Astrocyte (in vitro differentiated cells and primary cell): ENCODE results near the gene NPR1. TPM values are rescaled to one million over a fixed set of nuclear protein-coding genes. Genes with fewer than 3 reads are reported as not detected.

ENCODE experiments used
- DNase-seq: peaks from one replicate; pipeline ENCODE4 v3.0.0-alpha.2; 2010; ENCODE audit warnings: low read depth
- FAIRE-seq: peaks from 2 replicates; lab custom pipeline; 2011; peaks lifted over from hg19 to GRCh38; lab: Jason Lieb, UNC
- H2AFZ ChIP-seq: 2 replicates; pipeline ENCODE4 v1.6.0; 2012; ENCODE audit warnings: low read depth, low read length, inconsistent platforms
- H3K27ac ChIP-seq: 2 replicates; pipeline ENCODE4 v1.5.1; 2011; ENCODE audit warnings: low read depth, low read length, inconsistent platforms
- H3K27me3 ChIP-seq: 2 replicates; pipeline ENCODE4 v1.6.0; 2011; ENCODE audit warnings: low read length, inconsistent platforms; ENCODE audit not compliant: insufficient read depth
- H3K36me3 ChIP-seq: 2 replicates; pipeline ENCODE4 v1.5.1; 2011; ENCODE audit warnings: low read length, inconsistent platforms; ENCODE audit not compliant: insufficient read depth
- H3K4me1 ChIP-seq: 2 replicates; pipeline ENCODE4 v1.5.1; 2011; ENCODE audit warnings: low read length, inconsistent platforms; ENCODE audit not compliant: insufficient read depth
- H3K4me2 ChIP-seq: 2 replicates; pipeline ENCODE4 v1.6.0; 2012; ENCODE audit warnings: low read length, inconsistent platforms
- H3K4me3 ChIP-seq: 2 replicates; pipeline ENCODE4 v1.5.1; 2011; ENCODE audit warnings: low read depth, mild to moderate bottlenecking, low read length, inconsistent platforms; ENCODE audit not compliant: insufficient read depth
- H3K79me2 ChIP-seq: 2 replicates; pipeline ENCODE4 v1.6.0; 2012; ENCODE audit warnings: mild to moderate bottlenecking, low read length, inconsistent platforms; ENCODE audit not compliant: insufficient read depth
- H3K9ac ChIP-seq: 2 replicates; pipeline ENCODE4 v1.6.0; 2012; ENCODE audit warnings: mild to moderate bottlenecking, low read length, inconsistent platforms
- H3K9me3 ChIP-seq: 2 replicates; pipeline ENCODE4 v1.5.1; 2012; ENCODE audit warnings: low read depth, mild to moderate bottlenecking, low read length, inconsistent platforms; ENCODE audit not compliant: insufficient read depth
- H4K20me1 ChIP-seq: 2 replicates; pipeline ENCODE4 v1.6.0; 2012; ENCODE audit warnings: low read length, inconsistent platforms; ENCODE audit not compliant: insufficient read depth
- H3K27ac Mint-ChIP-seq: one replicate; pipeline ENCODE4 v1.8.0; 2021; ENCODE audit warnings: mild to moderate bottlenecking, mixed read lengths; ENCODE audit not compliant: unreplicated experiment
- H3K27me3 Mint-ChIP-seq: one replicate; pipeline ENCODE4 v1.8.0; 2021; ENCODE audit warnings: low read depth, mixed read lengths; ENCODE audit not compliant: unreplicated experiment
- H3K36me3 Mint-ChIP-seq: one replicate; pipeline ENCODE4 v1.8.0; 2021; ENCODE audit warnings: low read depth, mixed read lengths; ENCODE audit not compliant: unreplicated experiment
- H3K4me1 Mint-ChIP-seq: one replicate; pipeline ENCODE4 v1.8.0; 2021; ENCODE audit warnings: low read depth, mixed read lengths; ENCODE audit not compliant: unreplicated experiment
- H3K4me3 Mint-ChIP-seq: one replicate; pipeline ENCODE4 v1.8.0; 2021; ENCODE audit warnings: mild to moderate bottlenecking, moderate library complexity, mixed read lengths; ENCODE audit not compliant: unreplicated experiment
- H3K9me3 Mint-ChIP-seq: one replicate; pipeline ENCODE4 v1.8.0; 2021; ENCODE audit warnings: mild to moderate bottlenecking, mixed read lengths; ENCODE audit not compliant: unreplicated experiment
- CTCF ChIP-seq: IDR thresholded peaks from 2 replicates; pipeline ENCODE4 v1.5.1; 2011; ENCODE audit warnings: low read depth, mild to moderate bottlenecking, inconsistent platforms, low read length, moderate library complexity; ENCODE audit not compliant: insufficient read depth
- EZH2 ChIP-seq: IDR thresholded peaks from 2 replicates; pipeline ENCODE4 v1.6.1; 2012; ENCODE audit warnings: mild to moderate bottlenecking, low read length, inconsistent platforms; ENCODE audit not compliant: insufficient read depth
- total RNA-seq: library from RNA; stranded (reverse); gene quantifications from 2 replicates; pipeline ENCODE4 v1.2.1, GENCODE V29; 2021

Gene NPR1
- total RNA-seq, 1 donor from 2014 or later, result 0.11 TPM

GRCh38 chr1:153693466-153693865 is 15.0 kb downstream of the NPR1 start:
- peaks cover 5% of the 10 kb centered on the region for H3K4me1 ChIP-seq
- no peak overlapping the region for H3K4me3 ChIP-seq
- H2AFZ ChIP-seq, result no peak overlapping the region
- H4K20me1 ChIP-seq, result no peaks in the 10 kb centered on the region
- Mint-ChIP-seq H3K9me3 (no peaks in the 10 kb centered on the region), H3K27ac (no peak overlapping the region), H3K36me3 (no peaks in the 10 kb centered on the region), H3K27me3 (peaks cover 15% of the 10 kb centered on the region), H3K4me3 (no peak overlapping the region), H3K4me1 (peaks cover 10% of the 10 kb centered on the region)
- no peak overlapping the region for H3K9ac ChIP-seq
- H3K27ac ChIP-seq, result no peak overlapping the region
- no peaks in the 10 kb centered on the region for H3K9me3 ChIP-seq
- H3K36me3 ChIP-seq, result no peaks in the 10 kb centered on the region
- DNase-seq (no peak), FAIRE-seq (no peak)
- H3K4me2 ChIP-seq, result no peak overlapping the region
- no peaks in the 10 kb centered on the region for H3K79me2 ChIP-seq
- TF ChIP-seq EZH2 (no peak), CTCF (no peak)
- no peaks in the 10 kb centered on the region for H3K27me3 ChIP-seq

- no peak overlapping the region for H3K4me3 ChIP-seq
- no peak overlapping the region for H3K27ac Mint-ChIP-seq
- FAIRE-seq (no peak), DNase-seq (no peak)
- TF ChIP-seq EZH2 (no peak), CTCF (no peak)
- H3K9me3 ChIP-seq, result no peaks in the 10 kb centered on the region
- peaks cover 16% of the 10 kb centered on the region for H3K4me1 Mint-ChIP-seq
- H3K4me2 ChIP-seq, result no peak overlapping the region
- H3K27me3 Mint-ChIP-seq, result peaks cover 3% of the 10 kb centered on the region
- H3K79me2 ChIP-seq, result no peaks in the 10 kb centered on the region
- no peak overlapping the region for H3K27ac ChIP-seq
- no peak overlapping the region for H3K4me3 Mint-ChIP-seq
- no peaks in the 10 kb centered on the region for H3K36me3 ChIP-seq
- no peaks in the 10 kb centered on the region for H3K27me3 ChIP-seq
- no peaks in the 10 kb centered on the region for H4K20me1 ChIP-seq
- H2AFZ ChIP-seq, result no peak overlapping the region
- H3K36me3 Mint-ChIP-seq, result no peaks in the 10 kb centered on the region
- no peak overlapping the region for H3K9ac ChIP-seq
- peaks cover 6% of the 10 kb centered on the region for H3K4me1 ChIP-seq
- H3K9me3 Mint-ChIP-seq, result no peaks in the 10 kb centered on the region
These were observed 18.3 kb downstream of the NPR1 start for GRCh38 chr1:153696741-153697140.

- H3K4me3 Mint-ChIP-seq, result no peak overlapping the region
- Histone ChIP-seq H3K27me3 (no peaks in the 10 kb centered on the region), H4K20me1 (no peaks in the 10 kb centered on the region), H3K9me3 (no peaks in the 10 kb centered on the region), H3K79me2 (no peaks in the 10 kb centered on the region), H3K4me1 (peaks cover 6% of the 10 kb centered on the region), H3K4me3 (no peak overlapping the region), H3K27ac (no peak overlapping the region), H3K4me2 (peak overlapping the region; percentile 30), H2AFZ (peak overlapping the region; percentile 88), H3K36me3 (no peaks in the 10 kb centered on the region), H3K9ac (no peak overlapping the region)
- peak overlapping the region; percentile 55 for H3K27ac Mint-ChIP-seq
- TF ChIP-seq EZH2, result no peak
- TF ChIP-seq CTCF, result no peak
- H3K36me3 Mint-ChIP-seq, result no peaks in the 10 kb centered on the region
- peaks cover 3% of the 10 kb centered on the region for H3K27me3 Mint-ChIP-seq
- peaks cover 16% of the 10 kb centered on the region for H3K4me1 Mint-ChIP-seq
- FAIRE-seq, result no peak
- H3K9me3 Mint-ChIP-seq, result no peaks in the 10 kb centered on the region
- DNase-seq, result peak; percentile 70
These were observed 18.9 kb downstream of the NPR1 start for GRCh38 chr1:153697191-153698019.
